Liver (tissue), 9 donors: ENCODE measurements around the gene TNPO3. TPM values are rescaled to one million over a fixed set of nuclear protein-coding genes. Genes with fewer than 3 reads are reported as not detected.

ENCODE experiments used
- DNase-seq: peaks from one replicate; pipeline ENCODE4 v3.0.0-alpha.2; 2017; ENCODE audit warnings: low spot score
- H3K27ac ChIP-seq, 2 donors: one replicate each; pipeline ENCODE4 v1.7.0; 2013; ENCODE audit warnings: inconsistent platforms in 2 of 2, low read length in 2 of 2, control low read depth in 1 of 2, low read depth in 1 of 2, mild to moderate bottlenecking in 1 of 2
- H3K27me3 ChIP-seq, 4 donors: one replicate each; pipeline versions ENCODE4 v1.6.1 to v1.7.0; 2013; ENCODE audit warnings: low read length in 3 of 4, inconsistent platforms in 1 of 4, mild to moderate bottlenecking in 1 of 4, moderate library complexity in 1 of 4; ENCODE audit not compliant: control insufficient read depth in 4 of 4, insufficient read depth in 4 of 4
- H3K36me3 ChIP-seq, 4 donors: one replicate each; pipeline versions ENCODE4 v1.6.1 to v1.7.0; 2013; ENCODE audit warnings: low read length in 3 of 4, mild to moderate bottlenecking in 3 of 4, low read depth in 1 of 4, moderate library complexity in 1 of 4; ENCODE audit not compliant: control insufficient read depth in 4 of 4, insufficient read depth in 3 of 4
- H3K4me1 ChIP-seq, 4 donors: one replicate each; pipeline versions ENCODE4 v1.6.1 to v1.7.0; 2013; ENCODE audit warnings: low read length in 3 of 4, mild to moderate bottlenecking in 3 of 4, moderate library complexity in 1 of 4; ENCODE audit not compliant: control insufficient read depth in 4 of 4, insufficient read depth in 4 of 4
- H3K4me3 ChIP-seq, 3 donors: one replicate each; pipeline versions ENCODE4 v1.6.1 to v1.7.0; 2013; ENCODE audit warnings: low read length in 3 of 3, control low read depth in 1 of 3, low read depth in 1 of 3, mild to moderate bottlenecking in 1 of 3
- H3K9ac ChIP-seq, 2 donors: one replicate each; pipeline ENCODE4 v1.7.0; 2013; ENCODE audit warnings: low read length in 2 of 2, mild to moderate bottlenecking in 2 of 2, moderate library complexity in 2 of 2, control low read depth in 1 of 2, low read depth in 1 of 2
- H3K9me3 ChIP-seq, 4 donors: one replicate each; pipeline versions ENCODE4 v1.6.1 to v1.7.0; 2013; ENCODE audit warnings: low read length in 3 of 4; ENCODE audit not compliant: control insufficient read depth in 4 of 4
- CTCF ChIP-seq: fragments of 150-350 bp; IDR thresholded peaks from 2 replicates; pipeline ENCODE4 v1.5.1; 2017; ENCODE audit warnings: improper control_type of control experiment, low read depth, low read length; ENCODE audit not compliant: missing input control
- EGR1 ChIP-seq, 2 donors: IDR thresholded peaks; 2 replicates each; pipeline ENCODE4 v1.6.1; 2016 to 2018; ENCODE audit warnings: antibody characterized with exemption in 2 of 2, low read depth in 2 of 2
- FOXA1 ChIP-seq: IDR thresholded peaks from 2 replicates; pipeline ENCODE4 v1.6.1; 2016; ENCODE audit warnings: antibody characterized with exemption
- FOXA2 ChIP-seq: IDR thresholded peaks from 2 replicates; pipeline ENCODE4 v1.6.1; 2016; ENCODE audit warnings: antibody characterized with exemption
- GABPA ChIP-seq, 2 donors: IDR thresholded peaks in 1 of 2; conservative IDR thresholded peaks in 1 of 2; 2 replicates each; pipeline ENCODE4 v1.6.1; 2016; ENCODE audit warnings: antibody characterized with exemption in 2 of 2, mild to moderate bottlenecking in 1 of 2, moderate library complexity in 1 of 2
- HNF4A ChIP-seq, 2 donors: conservative IDR thresholded peaks; 2 replicates each; pipeline ENCODE4 v1.6.1; 2016; ENCODE audit warnings: antibody characterized with exemption in 2 of 2, mild to moderate bottlenecking in 2 of 2
- HNF4G ChIP-seq: IDR thresholded peaks from 2 replicates; pipeline ENCODE4 v1.6.1; 2016; ENCODE audit warnings: antibody characterized with exemption
- JUND ChIP-seq, 2 donors: IDR thresholded peaks; 2 replicates each; pipeline ENCODE4 v1.6.1; 2016; ENCODE audit warnings: antibody characterized with exemption in 2 of 2
- NR2F2 ChIP-seq: IDR thresholded peaks from 2 replicates; pipeline ENCODE4 v1.6.1; 2016; ENCODE audit warnings: antibody characterized with exemption
- RAD21 ChIP-seq, 2 donors: IDR thresholded peaks; 2 replicates each; pipeline ENCODE4 v1.6.1; 2016; ENCODE audit warnings: antibody characterized with exemption in 2 of 2, mild to moderate bottlenecking in 2 of 2
- RXRA ChIP-seq, 2 donors: IDR thresholded peaks; 2 replicates each; pipeline ENCODE4 v1.6.1; 2017 to 2018; ENCODE audit warnings: antibody characterized with exemption in 2 of 2, mild to moderate bottlenecking in 1 of 2
- SP1 ChIP-seq: IDR thresholded peaks from 2 replicates; pipeline ENCODE4 v1.6.1; 2018; ENCODE audit warnings: antibody characterized with exemption, mild to moderate bottlenecking
- TAF1 ChIP-seq: conservative IDR thresholded peaks from 2 replicates; pipeline ENCODE4 v1.6.1; 2016; ENCODE audit warnings: antibody characterized with exemption, mild to moderate bottlenecking
- YY1 ChIP-seq: IDR thresholded peaks from 2 replicates; pipeline ENCODE4 v1.6.1; 2016; ENCODE audit warnings: antibody characterized with exemption, mild to moderate bottlenecking
- WGBS: extraction: QIAGEN DNeasy Blood & Tissue Kit; methylation state at CpG from one replicate; pipeline ENCODE4 v1.1.7; 2013; 5-methylcytosine and 5-hydroxymethylcytosine counted together
- polyA plus RNA-seq, 2 donors: library from polyadenylated mRNA; stranded (reverse) in 1 of 2; unstranded in 1 of 2; fragments of 200-250 nt in 1 of 2; fragments of >200 nt in 1 of 2; fragmentation: Nextera tagmentation in 1 of 2; extraction: Ambion mirVana in 1 of 2; gene quantifications; one replicate each; pipeline versions ENCODE4 v1.2.1 to v1.2.3, GENCODE V29; 2013 to 2015
- total RNA-seq, 2 donors: library from RNA; depleted of rRNA; stranded (reverse); fragments of >200 nt; gene quantifications; one replicate each; pipeline ENCODE4 v1.2.3, GENCODE V29; 2014
- TF ChIP-seq, protein P1 (sequence below): IDR thresholded peaks from 2 replicates; pipeline ENCODE4 v1.6.1; 2016; ENCODE audit warnings: antibody characterized with exemption
- TF ChIP-seq, protein P2 (sequence below): IDR thresholded peaks from 2 replicates; pipeline ENCODE4 v1.6.1; 2016; ENCODE audit warnings: antibody characterized with exemption
- TF ChIP-seq, protein P3 (sequence below): IDR thresholded peaks from 2 replicates; pipeline ENCODE4 v1.6.1; 2016; ENCODE audit warnings: antibody characterized with exemption
- donor health status: healthy.
- donor health status: healthy.
- donor health status: healthy.
- donor health status: healthy.
- donor health status: healthy.

TNPO3 gene
- total and polyA plus RNA-seq, 4 donors, result 9.2 to 38.9 (median 20.0) TPM

DNA sequence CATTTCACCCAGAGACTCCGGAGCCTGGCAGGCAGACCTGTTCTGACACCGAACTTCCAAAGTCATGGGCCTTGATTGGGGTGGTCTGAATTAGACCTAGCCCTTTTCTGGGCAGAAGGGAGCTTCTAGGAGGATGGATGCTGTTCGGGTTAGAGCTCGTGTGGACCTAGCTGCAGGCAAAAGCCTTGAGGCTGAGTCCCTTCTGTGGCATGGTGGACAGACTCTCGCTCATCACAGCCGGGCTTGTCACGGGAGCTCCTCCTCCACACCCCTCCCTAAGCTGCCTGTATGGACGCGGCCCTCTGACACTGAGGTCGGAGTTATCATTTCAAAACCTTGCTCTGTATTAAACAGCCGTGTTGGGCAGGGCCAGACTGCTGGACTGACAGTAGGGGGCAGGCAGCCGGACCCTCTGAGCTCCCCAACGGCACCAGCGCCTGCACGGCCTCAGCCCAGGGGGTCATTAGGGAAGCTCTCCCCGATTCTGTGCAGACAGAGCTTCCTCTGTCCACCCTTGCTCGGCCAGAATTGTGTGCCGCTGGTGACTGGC, 115.0 kb downstream of the TNPO3 start:
- H3K4me1 ChIP-seq, result peaks cover 5 to 36% (median 21%) of the 10 kb centered on the region in 4 donors
- peak overlapping the region; percentile 14 to 40 for H3K27ac ChIP-seq
- TF ChIP-seq RXRA (IDR thresholded peaks at IDR 0.05) (no peak), HNF4G (no peak), GABPA (IDR thresholded peaks at IDR 0.05 in 1 of 2, conservative IDR thresholded peaks at IDR 0.05 in 1 of 2) (no peak), HNF4A (conservative IDR thresholded peaks at IDR 0.05) (no peak), SP1 (no peak), TAF1 (no peak), FOXA1 (no peak), JUND (IDR thresholded peaks at IDR 0.05) (no peak), NR2F2 (no peak)
- TF ChIP-seq, protein P1, sequence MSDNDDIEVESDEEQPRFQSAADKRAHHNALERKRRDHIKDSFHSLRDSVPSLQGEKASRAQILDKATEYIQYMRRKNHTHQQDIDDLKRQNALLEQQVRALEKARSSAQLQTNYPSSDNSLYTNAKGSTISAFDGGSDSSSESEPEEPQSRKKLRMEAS, result no peak
- TF ChIP-seq, protein P2, sequence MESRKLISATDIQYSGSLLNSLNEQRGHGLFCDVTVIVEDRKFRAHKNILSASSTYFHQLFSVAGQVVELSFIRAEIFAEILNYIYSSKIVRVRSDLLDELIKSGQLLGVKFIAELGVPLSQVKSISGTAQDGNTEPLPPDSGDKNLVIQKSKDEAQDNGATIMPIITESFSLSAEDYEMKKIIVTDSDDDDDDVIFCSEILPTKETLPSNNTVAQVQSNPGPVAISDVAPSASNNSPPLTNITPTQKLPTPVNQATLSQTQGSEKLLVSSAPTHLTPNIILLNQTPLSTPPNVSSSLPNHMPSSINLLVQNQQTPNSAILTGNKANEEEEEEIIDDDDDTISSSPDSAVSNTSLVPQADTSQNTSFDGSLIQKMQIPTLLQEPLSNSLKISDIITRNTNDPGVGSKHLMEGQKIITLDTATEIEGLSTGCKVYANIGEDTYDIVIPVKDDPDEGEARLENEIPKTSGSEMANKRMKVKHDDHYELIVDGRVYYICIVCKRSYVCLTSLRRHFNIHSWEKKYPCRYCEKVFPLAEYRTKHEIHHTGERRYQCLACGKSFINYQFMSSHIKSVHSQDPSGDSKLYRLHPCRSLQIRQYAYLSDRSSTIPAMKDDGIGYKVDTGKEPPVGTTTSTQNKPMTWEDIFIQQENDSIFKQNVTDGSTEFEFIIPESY, result no peak
- 81% methylated on average over 18 of the region's 18 CpGs for WGBS
- DNase-seq, result no peak
- peaks cover 0 to 1% (median 0%) of the 10 kb centered on the region in 4 donors for H3K36me3 ChIP-seq
- H3K27me3 ChIP-seq, result no peaks in the 10 kb centered on the region
- no peak overlapping the region for H3K4me3 ChIP-seq
- no peak overlapping the region for H3K9ac ChIP-seq
- no peaks in the 10 kb centered on the region for H3K9me3 ChIP-seq

DNA sequence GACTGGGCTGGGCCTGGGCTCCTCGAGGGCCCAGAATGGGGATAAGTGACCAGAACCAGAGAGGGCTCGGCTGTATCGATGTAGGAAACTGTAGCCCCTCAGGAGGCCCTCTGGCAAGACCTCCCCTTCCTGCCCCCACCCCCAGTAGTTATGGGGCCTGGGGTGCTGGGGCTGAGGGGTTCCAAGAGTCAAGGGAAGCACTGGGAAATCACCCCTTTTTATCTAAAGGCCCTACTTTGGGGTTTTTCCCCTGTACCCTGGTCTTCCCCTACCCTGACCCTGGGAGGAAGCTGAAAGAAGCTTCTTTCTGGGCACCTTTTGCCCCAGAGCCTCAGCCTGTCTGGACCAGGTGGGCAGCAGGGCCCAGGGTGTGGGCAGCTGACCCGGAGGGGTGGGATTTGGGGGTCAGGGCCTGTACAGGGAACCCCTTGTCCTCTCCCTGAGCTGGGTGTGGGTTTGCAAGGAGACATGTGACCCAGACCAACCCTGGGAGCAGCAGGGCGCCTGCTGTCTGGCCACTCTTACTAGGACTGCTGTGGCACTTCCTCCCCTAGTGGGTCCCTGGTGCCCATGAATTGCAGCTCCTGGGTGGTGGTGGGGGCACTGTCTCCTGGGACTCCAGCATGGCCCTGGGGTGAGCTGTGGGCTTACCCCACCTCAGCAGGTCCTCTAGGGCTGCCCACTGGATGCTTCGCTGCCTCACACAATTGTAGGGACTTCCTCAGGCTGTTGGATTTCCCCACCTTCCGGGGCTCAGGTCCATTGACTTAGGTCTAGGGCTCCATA, 115.6 kb downstream of the TNPO3 start:
- peak; percentile 33 for DNase-seq
- Histone ChIP-seq H3K27ac (peak overlapping the region; percentile 18 to 25), H3K27me3 (no peaks in the 10 kb centered on the region), H3K36me3 (no peaks in the 10 kb centered on the region), H3K9me3 (no peaks in the 10 kb centered on the region), H3K4me1 (peaks cover 8 to 40% (median 24%) of the 10 kb centered on the region in 4 donors), H3K4me3 (peak overlapping the region in 1 of 3 donors; percentile 80), H3K9ac (no peak overlapping the region)
- TF ChIP-seq HNF4G (no peak), RAD21 (IDR thresholded peaks at IDR 0.05) (no peak)
- TF ChIP-seq, protein P3, sequence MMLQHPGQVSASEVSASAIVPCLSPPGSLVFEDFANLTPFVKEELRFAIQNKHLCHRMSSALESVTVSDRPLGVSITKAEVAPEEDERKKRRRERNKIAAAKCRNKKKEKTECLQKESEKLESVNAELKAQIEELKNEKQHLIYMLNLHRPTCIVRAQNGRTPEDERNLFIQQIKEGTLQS, result no peak
- 68% methylated on average over 7 of the region's 7 CpGs for WGBS

DNA sequence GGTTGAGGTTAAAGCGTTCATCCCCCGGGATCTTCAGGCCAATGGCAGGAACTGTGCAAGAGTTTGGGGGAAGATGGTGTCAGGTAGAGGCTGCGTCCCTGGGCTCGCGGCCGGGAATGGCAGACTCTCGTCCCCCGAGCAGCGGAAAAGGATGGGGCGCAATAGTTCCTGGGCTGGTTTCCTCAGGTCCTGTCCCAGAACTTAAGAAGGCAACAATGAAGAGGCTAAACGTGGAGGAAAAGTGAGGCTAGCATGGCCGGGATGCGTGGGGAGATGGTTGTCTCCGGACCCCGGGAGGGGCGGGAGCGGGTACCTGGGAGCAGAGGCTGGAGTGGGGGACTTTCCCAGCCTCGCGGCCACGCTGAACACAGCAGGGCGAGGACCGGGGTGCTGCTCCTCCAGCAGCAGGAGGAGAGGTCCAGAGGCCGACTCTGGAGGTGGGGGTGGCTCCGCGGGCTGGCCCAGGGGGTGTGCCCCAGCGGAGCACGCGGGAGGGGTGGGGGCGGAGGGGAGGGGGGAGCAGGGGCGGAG, 116.3 kb downstream of the TNPO3 start:
- no peaks in the 10 kb centered on the region for H3K27me3 ChIP-seq
- H3K9me3 ChIP-seq, result no peaks in the 10 kb centered on the region
- 13% methylated on average over 30 of the region's 30 CpGs for WGBS
- no peaks in the 10 kb centered on the region for H3K36me3 ChIP-seq
- peak overlapping the region in 1 of 2 donors; percentile 12 for H3K9ac ChIP-seq
- peak overlapping the region; percentile 51 to 80 (median 57) for H3K4me3 ChIP-seq
- H3K27ac ChIP-seq, result peak overlapping the region in 1 of 2 donors; percentile 19
- DNase-seq, result peak; percentile 32
- peaks cover 8 to 40% (median 24%) of the 10 kb centered on the region in 4 donors for H3K4me1 ChIP-seq
- TF ChIP-seq, protein P3, result no peak
- TF ChIP-seq, protein P2, result no peak
- TF ChIP-seq NR2F2, result no peak
- TF ChIP-seq SP1, result no peak
- TF ChIP-seq HNF4G, result no peak
- TF ChIP-seq RXRA (IDR thresholded peaks at IDR 0.05), result no peak
- no peak for TF ChIP-seq TAF1
- no peak for TF ChIP-seq CTCF
- no peak for TF ChIP-seq YY1
- no peak for TF ChIP-seq FOXA2
- TF ChIP-seq FOXA1, result no peak
- TF ChIP-seq EGR1 (IDR thresholded peaks at IDR 0.05; ENCODE audit: low read depth in 2 of 2), result no peak
- no peak for TF ChIP-seq GABPA (IDR thresholded peaks at IDR 0.05 in 1 of 2, conservative IDR thresholded peaks at IDR 0.05 in 1 of 2)
